LNCaP clone FGC (cell line): ENCODE results near the gene SLC35G6.

Experiments used
- DNase-seq: peaks from one replicate; pipeline ENCODE4 v3.0.0-alpha.2; 2011; ENCODE audit warnings: low read depth
- H3K4me3 ChIP-seq: 2 replicates; pipeline ENCODE4 v1.5.1; 2011; ENCODE audit warnings: mild to moderate bottlenecking, low read depth, low read length, control low read depth
- TF ChIP-seq, protein P1 (sequence below): IDR thresholded peaks from 2 replicates; pipeline ENCODE4 v1.5.1; 2012; ENCODE audit warnings: mild to moderate bottlenecking; ENCODE audit not compliant: control insufficient read depth, insufficient read depth; ENCODE audit errors: extremely low read depth

SLC35G6 gene

DNA sequence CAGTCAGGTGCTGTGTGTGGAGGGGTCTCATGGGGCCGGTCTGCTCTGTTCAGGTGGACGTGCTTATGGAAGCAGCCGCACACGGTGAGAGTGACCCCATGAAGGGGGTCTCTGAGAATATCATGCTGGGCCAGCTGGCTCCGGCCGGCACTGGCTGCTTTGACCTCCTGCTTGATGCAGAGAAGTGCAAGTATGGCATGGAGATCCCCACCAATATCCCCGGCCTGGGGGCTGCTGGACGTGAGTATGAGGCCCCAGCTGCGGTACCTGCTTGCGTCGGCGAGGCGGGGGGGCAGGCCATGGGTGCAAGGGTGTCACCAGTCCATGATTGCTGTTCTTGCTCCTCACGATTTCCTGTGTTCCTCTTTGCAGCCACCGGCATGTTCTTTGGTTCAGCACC, 30.9 kb downstream of the SLC35G6 start:
- TF ChIP-seq, protein P1, sequence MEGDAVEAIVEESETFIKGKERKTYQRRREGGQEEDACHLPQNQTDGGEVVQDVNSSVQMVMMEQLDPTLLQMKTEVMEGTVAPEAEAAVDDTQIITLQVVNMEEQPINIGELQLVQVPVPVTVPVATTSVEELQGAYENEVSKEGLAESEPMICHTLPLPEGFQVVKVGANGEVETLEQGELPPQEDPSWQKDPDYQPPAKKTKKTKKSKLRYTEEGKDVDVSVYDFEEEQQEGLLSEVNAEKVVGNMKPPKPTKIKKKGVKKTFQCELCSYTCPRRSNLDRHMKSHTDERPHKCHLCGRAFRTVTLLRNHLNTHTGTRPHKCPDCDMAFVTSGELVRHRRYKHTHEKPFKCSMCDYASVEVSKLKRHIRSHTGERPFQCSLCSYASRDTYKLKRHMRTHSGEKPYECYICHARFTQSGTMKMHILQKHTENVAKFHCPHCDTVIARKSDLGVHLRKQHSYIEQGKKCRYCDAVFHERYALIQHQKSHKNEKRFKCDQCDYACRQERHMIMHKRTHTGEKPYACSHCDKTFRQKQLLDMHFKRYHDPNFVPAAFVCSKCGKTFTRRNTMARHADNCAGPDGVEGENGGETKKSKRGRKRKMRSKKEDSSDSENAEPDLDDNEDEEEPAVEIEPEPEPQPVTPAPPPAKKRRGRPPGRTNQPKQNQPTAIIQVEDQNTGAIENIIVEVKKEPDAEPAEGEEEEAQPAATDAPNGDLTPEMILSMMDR: no peak
- H3K4me3 ChIP-seq: no peak overlapping the region
- DNase-seq: no peak

DNA sequence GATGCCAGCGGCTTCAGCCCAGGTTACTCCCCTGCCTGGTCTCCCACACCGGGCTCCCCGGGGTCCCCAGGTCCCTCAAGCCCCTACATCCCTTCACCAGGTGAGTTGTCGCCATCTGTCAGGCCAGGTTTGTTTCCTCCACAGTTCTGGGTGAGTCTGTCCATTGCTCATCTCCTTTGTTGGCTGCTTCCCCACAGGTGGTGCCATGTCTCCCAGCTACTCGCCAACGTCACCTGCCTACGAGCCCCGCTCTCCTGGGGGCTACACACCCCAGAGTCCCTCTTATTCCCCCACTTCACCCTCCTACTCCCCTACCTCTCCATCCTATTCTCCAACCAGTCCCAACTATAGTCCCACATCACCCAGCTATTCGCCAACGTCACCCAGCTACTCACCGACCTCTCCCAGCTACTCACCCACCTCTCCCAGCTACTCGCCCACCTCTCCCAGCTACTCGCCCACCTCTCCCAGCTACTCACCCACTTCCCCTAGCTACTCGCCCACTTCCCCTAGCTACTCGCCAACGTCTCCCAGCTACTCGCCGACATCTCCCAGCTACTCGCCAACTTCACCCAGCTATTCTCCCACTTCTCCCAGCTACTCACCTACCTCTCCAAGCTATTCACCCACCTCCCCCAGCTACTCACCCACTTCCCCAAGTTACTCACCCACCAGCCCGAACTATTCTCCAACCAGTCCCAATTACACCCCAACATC, 31.7 kb downstream of the SLC35G6 start:
- no peak for DNase-seq
- TF ChIP-seq, protein P1: no peak
- no peak overlapping the region for H3K4me3 ChIP-seq

DNA sequence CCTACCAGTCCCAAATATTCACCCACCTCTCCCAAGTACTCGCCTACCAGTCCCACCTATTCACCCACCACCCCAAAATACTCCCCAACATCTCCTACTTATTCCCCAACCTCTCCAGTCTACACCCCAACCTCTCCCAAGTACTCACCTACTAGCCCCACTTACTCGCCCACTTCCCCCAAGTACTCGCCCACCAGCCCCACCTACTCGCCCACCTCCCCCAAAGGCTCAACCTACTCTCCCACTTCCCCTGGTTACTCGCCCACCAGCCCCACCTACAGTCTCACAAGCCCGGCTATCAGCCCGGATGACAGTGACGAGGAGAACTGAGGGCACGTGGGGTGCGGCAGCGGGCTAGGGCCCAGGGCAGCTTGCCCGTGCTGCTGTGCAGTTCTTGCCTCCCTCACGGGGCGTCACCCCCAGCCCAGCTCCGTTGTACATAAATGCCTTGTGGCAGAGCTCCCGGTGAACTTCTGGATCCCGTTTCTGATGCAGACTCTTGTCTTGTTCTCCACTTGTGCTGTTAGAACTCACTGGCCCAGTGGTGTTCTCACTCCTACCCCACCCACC, 32.7 kb downstream of the SLC35G6 start:
- no peak overlapping the region for H3K4me3 ChIP-seq
- TF ChIP-seq, protein P1: no peak
- DNase-seq: no peak

DNA sequence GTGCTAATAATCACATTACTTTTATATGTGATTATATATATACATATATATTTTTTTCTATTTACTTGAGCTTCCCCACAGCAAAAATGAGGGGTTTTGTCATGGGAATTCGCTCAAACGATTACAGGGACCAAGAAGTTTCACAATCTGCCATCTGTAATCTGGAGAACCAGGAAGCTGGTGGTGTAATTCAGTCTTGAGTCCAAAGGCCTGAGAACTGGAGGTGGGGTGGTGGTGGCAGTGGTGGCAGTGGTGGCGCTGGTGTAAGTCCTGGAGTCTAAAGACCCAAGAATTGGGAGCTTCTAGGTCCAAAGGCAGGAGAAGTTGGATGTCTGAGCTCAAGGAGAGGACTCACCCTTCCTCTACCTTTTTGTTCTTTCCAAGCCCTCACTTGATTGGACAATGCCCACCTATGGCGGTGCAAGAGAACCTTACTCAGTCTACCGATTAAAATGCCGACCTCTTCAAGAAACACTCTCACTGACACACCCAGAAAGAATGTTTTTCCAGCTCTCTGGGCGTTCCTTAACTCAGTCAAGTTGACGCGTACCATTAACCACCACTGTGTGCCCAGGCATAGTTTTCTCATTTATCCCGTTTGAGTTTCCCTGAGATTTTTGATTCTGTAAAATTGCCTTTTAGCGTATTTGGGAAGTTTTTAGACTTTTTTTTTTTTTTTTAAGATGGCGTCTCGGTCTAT, 34.8 kb downstream of the SLC35G6 start:
- no peak overlapping the region for H3K4me3 ChIP-seq
- TF ChIP-seq, protein P1: no peak
- no peak for DNase-seq

DNA sequence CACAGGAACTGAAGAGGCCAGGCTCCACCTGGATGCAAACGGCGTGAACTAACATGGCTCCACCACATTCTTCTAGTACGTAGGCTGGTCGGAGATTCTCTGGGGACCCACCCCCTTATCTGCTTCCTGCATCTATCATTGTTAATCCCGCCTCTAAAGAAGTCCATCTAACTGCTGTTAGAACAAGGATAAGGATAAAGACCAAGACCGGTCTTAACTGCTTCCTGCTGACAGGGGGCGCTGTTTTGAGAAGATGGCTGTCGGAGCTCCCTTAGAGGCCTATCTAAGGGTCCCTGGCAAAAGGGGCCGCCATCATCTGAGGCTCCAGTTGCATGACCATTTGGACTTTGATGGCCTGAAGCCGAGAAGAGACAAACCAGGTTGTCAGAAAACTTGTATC, 41.8 kb downstream of the SLC35G6 start:
- no peak for DNase-seq

DNA sequence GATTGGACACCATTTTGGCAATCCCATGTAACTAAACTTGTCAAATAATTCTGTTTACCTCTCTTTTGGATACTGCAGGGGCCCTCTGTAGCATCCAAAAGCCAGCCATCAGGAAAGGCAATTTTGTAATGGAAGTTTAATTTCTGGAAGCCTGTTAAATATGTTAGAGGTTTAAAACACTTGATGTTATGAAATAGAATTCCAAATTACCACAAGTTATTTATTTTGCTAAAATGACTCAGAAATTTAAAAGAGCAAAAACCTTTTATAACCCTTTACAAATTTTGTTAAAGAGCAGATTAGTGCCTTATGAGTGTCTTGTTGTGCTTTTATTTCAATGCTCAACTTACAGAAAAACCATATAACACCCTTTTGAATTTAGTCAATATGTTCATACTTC, 47.6 kb downstream of the SLC35G6 start:
- TF ChIP-seq, protein P1: no peak
- no peak overlapping the region for H3K4me3 ChIP-seq
- DNase-seq: no peak

More for the DNA sequence above, 41.8 kb downstream of the SLC35G6 start:
- TF ChIP-seq, protein P1: peak; percentile 7; the same call in 1 of the 2 replicates
- H3K4me3 ChIP-seq: no peak overlapping the region
